GM12864 (cell line): ENCODE measurements around the gene SF1.

Experiments used
- DNase-seq: peaks from one replicate; pipeline ENCODE4 v3.0.0-alpha.2; 2011; ENCODE audit warnings: low read depth
- H3K4me3 ChIP-seq: 2 replicates; pipeline ENCODE4 v1.5.1; 2011; ENCODE audit warnings: mild to moderate bottlenecking, low read depth, low read length, control low read depth
- CTCF ChIP-seq: IDR thresholded peaks from 2 replicates; pipeline ENCODE4 v1.5.1; 2011; ENCODE audit warnings: low read depth, mild to moderate bottlenecking, moderate library complexity, low read length, control low read depth, inconsistent platforms; ENCODE audit errors: missing control alignments

The SF1 gene

DNA sequence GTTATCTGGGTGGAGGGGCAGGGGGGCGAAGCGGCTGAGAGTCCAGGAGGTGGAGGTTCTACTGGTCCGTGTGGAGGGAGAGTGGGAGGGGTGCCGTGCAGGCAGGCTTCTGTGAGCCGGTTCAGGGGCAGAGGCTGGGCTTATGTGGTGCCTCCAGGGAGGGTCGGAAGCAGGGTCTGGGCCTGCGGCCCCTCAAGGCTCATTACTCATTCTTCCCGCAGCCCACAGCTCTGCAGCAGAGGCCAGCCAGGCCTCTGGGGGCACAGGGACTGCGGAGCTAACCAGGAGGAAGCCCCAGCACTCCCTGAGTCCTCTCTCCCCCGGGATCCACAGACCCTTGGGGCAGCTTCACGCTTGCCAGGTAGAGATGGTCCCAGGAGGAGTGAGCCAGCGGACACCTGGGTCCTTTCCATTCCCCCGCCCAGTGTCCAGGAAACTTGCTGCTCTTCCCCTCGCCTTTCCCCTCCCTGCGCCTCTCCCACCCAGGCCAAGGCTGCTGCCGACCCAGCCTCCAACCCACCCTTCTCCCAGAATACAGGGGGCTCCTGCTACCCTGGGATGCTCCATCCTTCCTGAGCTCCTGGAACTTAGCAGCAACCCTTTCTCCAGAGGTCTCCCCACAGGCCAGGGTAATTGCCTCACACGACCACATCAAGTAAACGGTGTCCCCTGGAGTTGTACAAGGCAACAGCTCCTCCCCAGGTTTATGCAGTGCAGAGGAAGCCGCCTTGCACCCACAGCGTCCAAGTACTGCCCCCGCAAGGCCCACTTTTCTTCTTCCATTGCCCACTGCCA lies 61.7 kb downstream of the SF1 start:
- DNase-seq, result no peak
- H3K4me3 ChIP-seq, result no peak overlapping the region
- no peak for TF ChIP-seq CTCF

DNA sequence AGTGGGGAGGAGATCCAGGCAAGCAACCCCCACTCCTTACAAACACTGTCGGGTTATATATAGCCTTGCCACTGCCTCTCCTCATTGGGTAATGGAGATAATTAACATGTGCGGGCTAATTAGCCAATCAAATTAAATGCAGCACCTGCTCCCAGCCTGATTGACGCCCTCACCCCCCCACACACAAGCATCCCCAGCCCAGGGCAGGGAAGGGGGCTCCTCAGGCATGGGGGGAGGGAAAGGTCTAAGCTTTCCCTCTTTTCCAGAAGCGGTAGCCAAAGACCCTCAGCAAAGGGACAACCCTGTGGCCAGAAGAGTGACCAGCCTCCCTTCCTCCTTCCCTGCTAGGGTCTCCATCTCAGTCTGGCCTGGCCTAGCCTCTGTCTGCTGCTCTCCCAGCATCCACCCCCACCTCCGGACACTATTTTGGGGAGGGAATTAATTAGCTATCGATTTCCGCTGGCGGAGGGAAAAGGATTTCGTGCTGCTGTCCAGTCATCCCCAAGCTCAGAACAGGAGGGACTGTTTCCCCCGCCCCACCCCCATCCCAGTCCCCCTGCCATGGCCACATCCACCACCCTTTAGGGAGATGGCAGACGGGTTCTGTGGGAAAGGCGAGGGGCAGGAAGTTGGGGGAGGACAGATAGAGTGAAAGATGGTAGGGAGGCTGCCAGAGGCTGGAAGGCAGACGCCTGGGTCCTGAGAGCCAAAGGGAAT lies 62.4 kb downstream of the SF1 start:
- TF ChIP-seq CTCF, result no peak
- H3K4me3 ChIP-seq, result no peak overlapping the region
- no peak for DNase-seq

DNA sequence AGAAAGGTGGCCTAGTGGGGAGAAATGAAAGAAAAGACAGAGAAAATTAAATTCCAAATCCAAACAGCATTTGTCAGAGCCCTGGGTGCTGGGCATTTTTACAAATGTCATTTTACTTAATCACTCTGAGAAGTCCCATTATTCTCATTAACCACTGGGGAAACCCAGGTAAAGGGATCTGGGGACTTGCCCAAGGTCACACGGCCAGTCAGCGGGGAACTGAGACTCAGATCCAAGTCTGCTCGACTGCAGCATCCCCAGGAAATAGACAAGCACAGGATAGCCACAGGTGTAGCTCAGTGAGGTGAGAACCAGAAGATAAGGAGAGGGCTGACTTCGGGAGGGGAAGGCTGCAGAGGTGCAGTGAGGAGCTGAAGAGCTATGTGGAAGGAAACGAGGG lies 63.2 kb downstream of the SF1 start:
- H3K4me3 ChIP-seq, result no peak overlapping the region
- no peak for DNase-seq
- TF ChIP-seq CTCF, result no peak

DNA sequence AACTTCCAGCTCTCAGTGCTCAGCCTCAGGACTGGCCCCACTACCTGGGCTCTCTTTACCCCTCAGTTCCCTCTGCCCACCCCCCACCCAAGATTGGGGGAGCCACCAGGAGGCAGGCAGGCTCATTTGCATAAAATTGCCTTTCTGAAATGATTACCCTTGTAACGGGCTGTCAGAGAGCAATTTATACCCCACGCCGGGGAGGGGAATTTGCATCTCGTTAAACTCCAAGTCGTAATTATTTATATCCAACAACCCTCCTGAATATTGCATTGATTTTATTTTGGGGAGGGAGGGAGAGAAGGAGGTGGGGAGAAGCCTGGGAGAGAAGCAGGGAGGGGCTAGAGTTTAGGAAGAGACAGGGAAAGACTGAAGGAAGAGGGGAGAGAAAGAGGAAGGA lies 63.7 kb downstream of the SF1 start:
- no peak overlapping the region for H3K4me3 ChIP-seq
- TF ChIP-seq CTCF, result no peak
- no peak for DNase-seq
